ENCODE measurements around the gene ENOX2. TPM values are rescaled to one million over a fixed set of nuclear protein-coding genes. Genes with fewer than 3 reads are reported as not detected.

The ENOX2 gene
- polyA plus RNA-seq, 3 donors: 18.3 to 19.4 (median 18.8) TPM

Other genes starting within 250 kb of the ENOX2 start
- under 1 TPM in 2 of 3 donors, not detected in 1; 0.12 to 0.13 TPM for gene ARHGAP36, start 155.1 kb upstream of the ENOX2 start, polyA plus RNA-seq (ENCODE audit: insufficient read length in 3 of 3)

All from right renal cortex interstitium (tissue), 3 donors.